HepG2 (cell line): ENCODE data around the gene DRC7. TPM values are rescaled to one million over a fixed set of nuclear protein-coding genes. Genes with fewer than 3 reads are reported as not detected.

ENCODE experiments used
- ATF1 ChIP-seq: IDR thresholded peaks from 2 replicates; pipeline ENCODE4 v1.6.1; 2016; ENCODE audit warnings: mild to moderate bottlenecking, control low read depth
- DNMT3B ChIP-seq: conservative IDR thresholded peaks from 2 replicates; pipeline ENCODE4 v1.6.1; 2016; ENCODE audit warnings: missing biosample characterization, control low read depth
- EHMT2 ChIP-seq: fragments of 200-600 bp; sonication (generic); IDR thresholded peaks from 2 replicates; pipeline ENCODE4 v1.7.0; 2017; ENCODE audit warnings: antibody characterized with exemption, low read depth, low read length, borderline replicate concordance
- MTF1 ChIP-seq: sonication (generic); formaldehyde crosslinking; IDR thresholded peaks from 2 replicates; pipeline ENCODE4 v1.5.0; 2020; ENCODE audit warnings: missing genetic modification reagents
- NCOA1 ChIP-seq: sonication (generic); formaldehyde crosslinking; IDR thresholded peaks from 2 replicates; pipeline ENCODE4 v1.9.0; 2021; ENCODE audit warnings: missing genetic modification reagents
- NFE2L1 ChIP-seq: sonication (generic); formaldehyde crosslinking; IDR thresholded peaks from 2 replicates; pipeline ENCODE4 v1.4.0; 2020; ENCODE audit warnings: missing genetic modification reagents, mild to moderate bottlenecking, borderline replicate concordance
- NR2F6 ChIP-seq, 2 experiments: IDR thresholded peaks; 2 replicates each; pipeline ENCODE4 v1.6.1; 2016; ENCODE audit warnings: antibody characterized with exemption in 1 of 2, mild to moderate bottlenecking in 1 of 2
- RBAK ChIP-seq: sonication (generic); formaldehyde crosslinking; IDR thresholded peaks from 2 replicates; pipeline ENCODE4 v1.5.1; 2020; ENCODE audit warnings: mild to moderate bottlenecking, missing genetic modification reagents
- SMARCE1 ChIP-seq: fragments of 450-650 bp; IDR thresholded peaks from 2 replicates; pipeline ENCODE4 v1.6.1; 2017; ENCODE audit warnings: borderline replicate concordance
- SP1 ChIP-seq, 2 experiments: fragments of 450-650 bp in 1 of 2; sonication (generic) in 1 of 2; formaldehyde crosslinking in 1 of 2; IDR thresholded peaks; 2 replicates each; pipeline versions ENCODE4 v1.4.0 to v1.6.1; 2016 to 2020; ENCODE audit warnings: missing genetic modification reagents in 1 of 2
- ZFX ChIP-seq: sonication (generic); formaldehyde crosslinking; IDR thresholded peaks from 2 replicates; pipeline ENCODE4 v1.4.0; 2020; ENCODE audit warnings: mild to moderate bottlenecking, low read depth, missing genetic modification reagents, moderate library complexity
- ZNF264 ChIP-seq: sonication (generic); formaldehyde crosslinking; IDR thresholded peaks from 2 replicates; pipeline ENCODE4 v1.4.0; 2020; ENCODE audit warnings: missing genetic modification reagents
- ZNF614 ChIP-seq: IDR thresholded peaks from 2 replicates; pipeline ENCODE4 v1.6.1; 2018; ENCODE audit warnings: missing biosample characterization, missing genetic modification reagents, inconsistent platforms, borderline replicate concordance
- ZNF672 ChIP-seq: sonication (generic); formaldehyde crosslinking; IDR thresholded peaks from 2 replicates; pipeline ENCODE4 v1.8.1; 2022; ENCODE audit warnings: missing genetic modification reagents
- ZNF883 ChIP-seq: sonication (generic); formaldehyde crosslinking; IDR thresholded peaks from 2 replicates; pipeline ENCODE4 v1.5.1; 2020; ENCODE audit warnings: mild to moderate bottlenecking, missing genetic modification reagents; ENCODE audit errors: not compliant biosample characterization
- ZSCAN21 ChIP-seq: sonication (generic); formaldehyde crosslinking; IDR thresholded peaks from 2 replicates; pipeline ENCODE4 v1.8.0; 2022; ENCODE audit warnings: mild to moderate bottlenecking, missing genetic modification reagents, moderate library complexity, borderline replicate concordance
- polyA plus RNA-seq, 8 experiments: library from polyadenylated mRNA; depleted of rRNA in 3 of 8; stranded (reverse) in 7 of 8; unstranded in 1 of 8; fragments of >200 nt; fragmentation: Illumina TruSeq in 4 of 8; extraction: Trizol in 4 of 8; gene quantifications; 2 replicates each; pipeline versions ENCODE4 v1.2.1 to v1.2.3, GENCODE V29; 2011 to 2016; ENCODE audit warnings: low read depth in 4 of 8, missing spikeins in 1 of 8, mixed read lengths in 1 of 8; ENCODE audit not compliant: insufficient read depth in 1 of 8
- total RNA-seq, 5 experiments: library from RNA; depleted of rRNA; stranded (reverse); fragments of >200 nt; fragmentation: Illumina TruSeq; extraction: Trizol; gene quantifications; 2 replicates each; pipeline ENCODE4 v1.2.3, GENCODE V29; 2016; ENCODE audit warnings: low read depth in 1 of 5
- TF ChIP-seq, protein P1 (sequence below), 2 experiments: fragments of 450-650 bp in 1 of 2; sonication (generic) in 1 of 2; formaldehyde crosslinking in 1 of 2; IDR thresholded peaks; 2 replicates each; pipeline versions ENCODE4 v1.6.1 to v1.8.0; 2016 to 2022; ENCODE audit warnings: antibody characterized with exemption in 1 of 2, mild to moderate bottlenecking in 1 of 2, missing genetic modification reagents in 1 of 2
- TF ChIP-seq, protein P2 (sequence below): IDR thresholded peaks from 2 replicates; pipeline ENCODE4 v1.6.1; 2016; ENCODE audit warnings: missing compliant biosample characterization, missing genetic modification reagents, borderline replicate concordance

DRC7 gene
- total and polyA plus RNA-seq, 2 of the 13 experiments (the other 11 are each of a cell fraction or from before 2014, with no cell fraction given): 2.7 to 3.4 TPM

DNA sequence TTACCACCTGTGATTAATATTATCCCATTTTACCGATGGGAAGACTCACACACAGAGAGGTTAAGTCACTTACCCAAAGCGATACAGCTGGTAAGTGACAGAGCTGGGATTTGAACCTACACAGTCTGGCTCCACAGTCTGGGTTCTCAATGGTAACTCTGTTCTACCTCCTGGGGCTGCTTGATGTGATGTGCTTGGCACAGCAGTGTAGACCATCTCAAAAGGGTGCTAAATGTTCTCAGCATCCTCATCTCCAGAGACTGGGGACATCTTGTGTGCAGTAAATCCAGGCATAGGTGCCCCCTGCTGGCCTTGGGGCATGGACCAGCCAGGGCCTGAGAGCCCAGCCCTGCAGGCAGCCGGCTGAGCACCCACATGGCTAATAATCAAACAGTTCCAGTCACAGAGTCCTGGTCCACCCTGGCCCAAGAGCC is 25.6 kb downstream of the DRC7 start (continued):
- TF ChIP-seq ZSCAN21 (CRISPR knock-in tag) (peak; percentile 61; the same call in 1 of the 2 replicates), NCOA1 (CRISPR knock-in tag) (no peak), NR2F6 (IDR thresholded peaks at IDR 0.05) (no peak), NR2F6 (CRISPR knock-in tag; IDR thresholded peaks at IDR 0.05) (peak; percentile 63; the same call in 1 of the 2 replicates), EHMT2 (no peak), SMARCE1 (no peak), NFE2L1 (no peak), ZNF672 (CRISPR knock-in tag) (no peak), ZNF883 (CRISPR knock-in tag) (no peak), RBAK (CRISPR knock-in tag) (0 out of 2 replicates have a peak, but pooled peaks have one; percentile 31), SP1 (IDR thresholded peaks at IDR 0.05) (no peak), SP1 (CRISPR knock-in tag; IDR thresholded peaks at IDR 0.05) (no peak), ZFX (CRISPR knock-in tag) (peak; percentile 66), ZNF264 (CRISPR knock-in tag) (no peak), ZNF614 (CRISPR knock-in tag) (no peak), ATF1 (CRISPR knock-in tag) (no peak), DNMT3B (CRISPR knock-in tag) (no peak), MTF1 (CRISPR knock-in tag) (no peak)
- TF ChIP-seq, protein P1, sequence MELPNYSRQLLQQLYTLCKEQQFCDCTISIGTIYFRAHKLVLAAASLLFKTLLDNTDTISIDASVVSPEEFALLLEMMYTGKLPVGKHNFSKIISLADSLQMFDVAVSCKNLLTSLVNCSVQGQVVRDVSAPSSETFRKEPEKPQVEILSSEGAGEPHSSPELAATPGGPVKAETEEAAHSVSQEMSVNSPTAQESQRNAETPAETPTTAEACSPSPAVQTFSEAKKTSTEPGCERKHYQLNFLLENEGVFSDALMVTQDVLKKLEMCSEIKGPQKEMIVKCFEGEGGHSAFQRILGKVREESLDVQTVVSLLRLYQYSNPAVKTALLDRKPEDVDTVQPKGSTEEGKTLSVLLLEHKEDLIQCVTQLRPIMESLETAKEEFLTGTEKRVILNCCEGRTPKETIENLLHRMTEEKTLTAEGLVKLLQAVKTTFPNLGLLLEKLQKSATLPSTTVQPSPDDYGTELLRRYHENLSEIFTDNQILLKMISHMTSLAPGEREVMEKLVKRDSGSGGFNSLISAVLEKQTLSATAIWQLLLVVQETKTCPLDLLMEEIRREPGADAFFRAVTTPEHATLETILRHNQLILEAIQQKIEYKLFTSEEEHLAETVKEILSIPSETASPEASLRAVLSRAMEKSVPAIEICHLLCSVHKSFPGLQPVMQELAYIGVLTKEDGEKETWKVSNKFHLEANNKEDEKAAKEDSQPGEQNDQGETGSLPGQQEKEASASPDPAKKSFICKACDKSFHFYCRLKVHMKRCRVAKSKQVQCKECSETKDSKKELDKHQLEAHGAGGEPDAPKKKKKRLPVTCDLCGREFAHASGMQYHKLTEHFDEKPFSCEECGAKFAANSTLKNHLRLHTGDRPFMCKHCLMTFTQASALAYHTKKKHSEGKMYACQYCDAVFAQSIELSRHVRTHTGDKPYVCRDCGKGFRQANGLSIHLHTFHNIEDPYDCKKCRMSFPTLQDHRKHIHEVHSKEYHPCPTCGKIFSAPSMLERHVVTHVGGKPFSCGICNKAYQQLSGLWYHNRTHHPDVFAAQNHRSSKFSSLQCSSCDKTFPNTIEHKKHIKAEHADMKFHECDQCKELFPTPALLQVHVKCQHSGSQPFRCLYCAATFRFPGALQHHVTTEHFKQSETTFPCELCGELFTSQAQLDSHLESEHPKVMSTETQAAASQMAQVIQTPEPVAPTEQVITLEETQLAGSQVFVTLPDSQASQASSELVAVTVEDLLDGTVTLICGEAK (IDR thresholded peaks at IDR 0.05): no peak
- TF ChIP-seq, protein P1 (CRISPR knock-in tag; IDR thresholded peaks at IDR 0.05): no peak
- TF ChIP-seq, protein P2, sequence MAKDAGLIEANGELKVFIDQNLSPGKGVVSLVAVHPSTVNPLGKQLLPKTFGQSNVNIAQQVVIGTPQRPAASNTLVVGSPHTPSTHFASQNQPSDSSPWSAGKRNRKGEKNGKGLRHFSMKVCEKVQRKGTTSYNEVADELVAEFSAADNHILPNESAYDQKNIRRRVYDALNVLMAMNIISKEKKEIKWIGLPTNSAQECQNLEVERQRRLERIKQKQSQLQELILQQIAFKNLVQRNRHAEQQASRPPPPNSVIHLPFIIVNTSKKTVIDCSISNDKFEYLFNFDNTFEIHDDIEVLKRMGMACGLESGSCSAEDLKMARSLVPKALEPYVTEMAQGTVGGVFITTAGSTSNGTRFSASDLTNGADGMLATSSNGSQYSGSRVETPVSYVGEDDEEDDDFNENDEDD: no peak
